Epithelial cell of proximal tubule (primary cell): ENCODE measurements around the gene TIAM1. TPM values are rescaled to one million over a fixed set of nuclear protein-coding genes. Genes with fewer than 3 reads are reported as not detected.

Experiments used
- DNase-seq: peaks from one replicate; pipeline ENCODE4 v3.0.0-alpha.2; 2011; ENCODE audit warnings: low read depth
- H3K4me3 ChIP-seq: 2 replicates; pipeline ENCODE4 v1.5.1; 2011; ENCODE audit warnings: low read depth, mild to moderate bottlenecking, low read length
- CTCF ChIP-seq: conservative IDR thresholded peaks from 2 replicates; pipeline ENCODE4 v1.5.1; 2012; ENCODE audit warnings: low read depth, mild to moderate bottlenecking, low read length
- total RNA-seq: library from RNA; depleted of rRNA; stranded (reverse); fragments of >200 nt; gene quantifications from 2 replicates; pipeline ENCODE4 v1.2.3, GENCODE V29; 2015

TIAM1 gene
- total RNA-seq, 1 donor from 2014 or later, result 3.6 TPM

- H3K4me3 ChIP-seq, result no peak overlapping the region
- peak; percentile 92 for DNase-seq
- no peak for TF ChIP-seq CTCF
These were observed 10.8 kb upstream of the TIAM1 start for GRCh38 chr21:31354604-31355443.

GRCh38 chr21:31354122-31354521 lies 10.1 kb upstream of the TIAM1 start:
- DNase-seq, result no peak
- H3K4me3 ChIP-seq, result no peak overlapping the region
- TF ChIP-seq CTCF, result no peak

- TF ChIP-seq CTCF, result no peak
- no peak overlapping the region for H3K4me3 ChIP-seq
- DNase-seq, result no peak
These were observed 8.8 kb upstream of the TIAM1 start for GRCh38 chr21:31352836-31353235.

GRCh38 chr21:31351960-31352359 lies 7.9 kb upstream of the TIAM1 start:
- no peak for DNase-seq
- no peak overlapping the region for H3K4me3 ChIP-seq
- TF ChIP-seq CTCF, result no peak

- DNase-seq, result no peak
- TF ChIP-seq CTCF, result no peak
- no peak overlapping the region for H3K4me3 ChIP-seq
These were observed 7.4 kb upstream of the TIAM1 start for GRCh38 chr21:31351438-31351837.

- H3K4me3 ChIP-seq, result no peak overlapping the region
- no peak for DNase-seq
- TF ChIP-seq CTCF, result no peak
These were observed 5.1 kb upstream of the TIAM1 start for GRCh38 chr21:31349208-31349607.

- no peak for DNase-seq
- TF ChIP-seq CTCF, result no peak
- no peak overlapping the region for H3K4me3 ChIP-seq
These were observed 4.1 kb upstream of the TIAM1 start for GRCh38 chr21:31348188-31348587.
